PC-3 (cell line): Measurements from ENCODE around the gene CSTPP1. TPM values are rescaled to one million over a fixed set of nuclear protein-coding genes. Genes with fewer than 3 reads are reported as not detected.

Source experiments
- ATAC-seq: fragments of 200-7000 bp; cut with Tn5 transposase; 2 replicates; pipeline ENCODE4 v1.9.1; 2020; ENCODE audit warnings: mild to moderate bottlenecking, moderate library complexity
- BruUV-seq: library from RNA; stranded (reverse); fragments of 400-500 nt; replicated peaks from 2 replicates; lab custom pipeline; 2021; lab: Mats Ljungman, UMichigan
- CTCF ChIA-PET: fragments of 300-600 bp; sonication (Branson Sonifier 250); formaldehyde crosslinking; loops from one replicate; lab custom pipeline; 2022; ENCODE audit warnings: antibody characterized with exemption; lab: Charles Lee
- POLR2A ChIA-PET: fragments of 300-600 bp; sonication (Branson Sonifier 250); formaldehyde crosslinking; loops from one replicate; lab custom pipeline; 2022; ENCODE audit warnings: antibody characterized with exemption; ENCODE audit not compliant: unreplicated experiment; lab: Charles Lee
- DNase-seq: peaks from one replicate; pipeline ENCODE4 v3.0.0-alpha.2; 2015
- H2AFZ ChIP-seq: fragments of 300-600 bp; sonication (generic); 2 replicates; pipeline ENCODE4 v1.6.0; 2016; ENCODE audit warnings: antibody characterized with exemption, low read length
- H3F3A ChIP-seq: fragments of 300-600 bp; sonication (generic); one replicate; pipeline ENCODE4 v1.6.0; 2017; ENCODE audit warnings: antibody characterized with exemption, low read length, control low read depth, mild to moderate bottlenecking; ENCODE audit not compliant: unreplicated experiment
- H3K27ac ChIP-seq: fragments of 300-600 bp; sonication (generic); 2 replicates; pipeline ENCODE4 v1.5.1; 2016; ENCODE audit warnings: mild to moderate bottlenecking, low read length
- H3K27me3 ChIP-seq: fragments of 300-600 bp; sonication (generic); 2 replicates; pipeline ENCODE4 v1.6.1; 2016; ENCODE audit warnings: low read length, mixed read lengths
- H3K36me3 ChIP-seq: fragments of 300-600 bp; sonication (generic); 2 replicates; pipeline ENCODE4 v1.6.1; 2016; ENCODE audit warnings: low read depth, mixed run types, low read length, mixed read lengths
- H3K4me1 ChIP-seq: fragments of 300-600 bp; sonication (generic); 2 replicates; pipeline ENCODE4 v1.5.1; 2016; ENCODE audit warnings: low read length; ENCODE audit not compliant: insufficient read depth
- H3K4me2 ChIP-seq: fragments of 300-600 bp; sonication (generic); 2 replicates; pipeline ENCODE4 v1.6.0; 2016; ENCODE audit warnings: low read length
- H3K4me3 ChIP-seq: fragments of 300-600 bp; sonication (generic); 2 replicates; pipeline ENCODE4 v1.5.1; 2016; ENCODE audit warnings: mild to moderate bottlenecking, low read length, mixed read lengths
- H3K79me2 ChIP-seq: fragments of 300-600 bp; sonication (generic); 2 replicates; pipeline ENCODE4 v1.6.1; 2017; ENCODE audit warnings: low read length, mixed read lengths
- H3K9ac ChIP-seq: fragments of 300-600 bp; sonication (generic); 2 replicates; pipeline ENCODE4 v1.6.0; 2016; ENCODE audit warnings: mild to moderate bottlenecking, low read length
- H3K9me2 ChIP-seq: fragments of 300-600 bp; sonication (generic); replicated peaks from 2 replicates; pipeline ENCODE4 v1.6.1; 2016; ENCODE audit warnings: mixed run types, low read length, mixed read lengths
- H3K9me3 ChIP-seq: fragments of 300-600 bp; sonication (generic); 2 replicates; pipeline ENCODE4 v1.6.1; 2016; ENCODE audit warnings: low read length, mixed read lengths
- H4K20me1 ChIP-seq: fragments of 300-600 bp; sonication (generic); 2 replicates; pipeline ENCODE4 v1.6.1; 2016; ENCODE audit warnings: low read length, mixed read lengths
- CTCF ChIP-seq: fragments of 300-600 bp; sonication (generic); conservative IDR thresholded peaks from 2 replicates; pipeline ENCODE4 v1.5.1; 2017; ENCODE audit warnings: antibody characterized with exemption, low read depth, mild to moderate bottlenecking, low read length
- EZH2 ChIP-seq: fragments of 300-600 bp; sonication (generic); IDR thresholded peaks from one replicate; pipeline ENCODE4 v1.6.1; 2017; ENCODE audit warnings: antibody characterized with exemption, mild to moderate bottlenecking, low read length; ENCODE audit not compliant: unreplicated experiment
- EZH2phosphoT487 ChIP-seq: fragments of 300-600 bp; sonication (generic); IDR thresholded peaks from 2 replicates; pipeline ENCODE4 v1.6.1; 2018; ENCODE audit warnings: mild to moderate bottlenecking, antibody characterized with exemption, low read length, borderline replicate concordance
- intact Hi-C: fragments of 100-400 bp; cut with micrococcal nuclease; formaldehyde crosslinking; loops from 2 replicates; pipeline ENCODE4 v1.9.0; 2023
- total RNA-seq: library from RNA; depleted of rRNA; stranded (reverse); fragments of >200 nt; gene quantifications from 2 replicates; pipeline ENCODE4 v1.2.3, GENCODE V29; 2014

The CSTPP1 gene
- total RNA-seq, 1 experiment from 2014 or later: 21.7 TPM

GRCh38 chr11:47044119-47044518 lies 107.6 kb downstream of the CSTPP1 start:
- Histone ChIP-seq H3K79me2 (no peaks in the 10 kb centered on the region), H3K4me1 (no peaks in the 10 kb centered on the region), H3K9me3 (no peaks in the 10 kb centered on the region), H3K9ac (no peak overlapping the region), H4K20me1 (no peaks in the 10 kb centered on the region), H3F3A (no peaks in the 10 kb centered on the region), H3K36me3 (no peaks in the 10 kb centered on the region), H3K9me2 (no peaks in the 10 kb centered on the region), H3K27me3 (no peaks in the 10 kb centered on the region), H2AFZ (no peak overlapping the region), H3K27ac (no peak overlapping the region), H3K4me3 (no peak overlapping the region), H3K4me2 (no peak overlapping the region)
- POLR2A ChIA-PET: no interaction called here
- no TSS peak for BruUV-seq
- TF ChIP-seq EZH2phosphoT487: no peak
- no peak for TF ChIP-seq EZH2
- TF ChIP-seq CTCF: no peak
- DNase-seq (no peak), ATAC-seq (no peak)
- CTCF ChIA-PET: no interaction called here
- intact Hi-C loops: no loop called here

GRCh38 chr11:47047972-47048371 lies 111.4 kb downstream of the CSTPP1 start:
- Histone ChIP-seq H2AFZ (no peak overlapping the region), H3K4me2 (no peak overlapping the region), H3K27ac (no peak overlapping the region), H3K9me3 (no peaks in the 10 kb centered on the region), H3K4me3 (no peak overlapping the region), H3K36me3 (no peaks in the 10 kb centered on the region), H3K4me1 (no peaks in the 10 kb centered on the region), H4K20me1 (no peaks in the 10 kb centered on the region), H3F3A (no peaks in the 10 kb centered on the region), H3K79me2 (no peaks in the 10 kb centered on the region), H3K27me3 (no peaks in the 10 kb centered on the region), H3K9ac (no peak overlapping the region), H3K9me2 (no peaks in the 10 kb centered on the region)
- CTCF ChIA-PET: no interaction called here
- no TSS peak for BruUV-seq
- DNase-seq: no peak
- ATAC-seq: no peak
- intact Hi-C loops: no loop called here
- POLR2A ChIA-PET: no interaction called here
- TF ChIP-seq CTCF: no peak
- no peak for TF ChIP-seq EZH2
- TF ChIP-seq EZH2phosphoT487: no peak

- no peaks in the 10 kb centered on the region for H3K9me3 ChIP-seq
- H3K4me3 ChIP-seq: no peak overlapping the region
- H3K36me3 ChIP-seq: no peaks in the 10 kb centered on the region
- H4K20me1 ChIP-seq: no peaks in the 10 kb centered on the region
- no peak overlapping the region for H3K27ac ChIP-seq
- no peaks in the 10 kb centered on the region for H3K4me1 ChIP-seq
- DNase-seq (no peak), ATAC-seq (no peak)
- no peaks in the 10 kb centered on the region for H3K79me2 ChIP-seq
- intact Hi-C loops: no loop called here
- TF ChIP-seq EZH2phosphoT487 (no peak), EZH2 (no peak), CTCF (no peak)
- POLR2A ChIA-PET: interaction anchor here (0.5 kb wide), 1 partner anchor 699 kb away, joined by 5 read pairs; no protein-coding TSS in a partner anchor
- H3K9me2 ChIP-seq: no peaks in the 10 kb centered on the region
- no TSS peak for BruUV-seq
- H3K27me3 ChIP-seq: no peaks in the 10 kb centered on the region
- no peak overlapping the region for H2AFZ ChIP-seq
- H3K4me2 ChIP-seq: no peak overlapping the region
- no peaks in the 10 kb centered on the region for H3F3A ChIP-seq
- no peak overlapping the region for H3K9ac ChIP-seq
- CTCF ChIA-PET: no interaction called here
These were observed 113.7 kb downstream of the CSTPP1 start for GRCh38 chr11:47050284-47050683.
